ENCODE data around the gene WBP11. TPM values are rescaled to one million over a fixed set of nuclear protein-coding genes. Genes with fewer than 3 reads are reported as not detected.
A peak's percentile ranks its signal among the peaks of the same experiment; 100 is the strongest.

The WBP11 gene
- total and polyA plus RNA-seq, 2 of the 13 experiments (the other 11 are each of a cell fraction or from before 2014, with no cell fraction given): 7.6 to 31.0 TPM

DNA sequence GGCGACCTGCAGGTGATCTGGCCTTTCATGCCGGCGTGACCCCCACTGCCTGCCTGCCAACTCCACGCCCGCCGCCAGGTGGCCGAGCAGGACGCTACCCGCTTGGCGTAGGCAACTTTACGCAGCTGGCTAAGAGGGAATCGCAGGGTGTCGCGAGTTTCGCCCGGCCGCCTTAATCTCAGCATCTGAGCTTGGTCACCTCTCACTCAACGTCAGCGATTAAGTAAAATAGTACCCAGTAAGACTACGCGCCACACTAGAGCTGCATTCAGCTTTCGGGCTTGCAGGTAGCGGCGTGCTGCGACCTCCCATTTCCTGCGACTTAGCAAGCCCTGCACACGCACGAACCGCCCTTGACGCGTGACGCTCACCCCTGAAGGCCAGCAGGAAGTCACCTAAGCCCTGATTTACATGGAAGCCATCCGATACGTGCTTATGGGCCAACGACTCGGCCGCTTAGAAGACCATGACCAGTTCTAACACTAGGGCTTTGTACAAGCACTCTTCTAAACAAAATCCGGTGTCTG, 33.2 kb downstream of the WBP11 start (continued):
- TF ChIP-seq U2AF2 (IDR thresholded peaks at IDR 0.05; ENCODE audit: low read depth, low read length) (no peak), HNF4A (CRISPR knock-in tag; IDR thresholded peaks at IDR 0.05) (no peak), ZNF3 (CRISPR knock-in tag; IDR thresholded peaks at IDR 0.05) (no peak; the same call in 1 of the 2 replicates), ZNF260 (CRISPR knock-in tag; IDR thresholded peaks at IDR 0.05; ENCODE audit: borderline replicate concordance, low read depth) (0 out of 2 replicates have a peak, but pooled peaks have one; percentile 60), ZNF891 (CRISPR knock-in tag; IDR thresholded peaks at IDR 0.05) (peak; percentile 37; the same call in 1 of the 2 replicates), ZNF781 (CRISPR knock-in tag; IDR thresholded peaks at IDR 0.05; ENCODE audit: borderline replicate concordance, not compliant biosample characterization) (no peak), RARA (CRISPR knock-in tag; IDR thresholded peaks at IDR 0.05) (no peak), KLF11 (CRISPR knock-in tag; IDR thresholded peaks at IDR 0.05) (no peak), ZNF251 (CRISPR knock-in tag; IDR thresholded peaks at IDR 0.05) (no peak), TAF15 (IDR thresholded peaks at IDR 0.05; ENCODE audit: low read depth, low read length, poor library complexity, severe bottlenecking) (no peak), ZFP90 (CRISPR knock-in tag; IDR thresholded peaks at IDR 0.05; ENCODE audit: borderline replicate concordance) (no peak), CCAR2 (optimal IDR thresholded peaks at IDR 0.05; ENCODE audit: low read depth, low read length) (no peak), ZFP37 (CRISPR knock-in tag; IDR thresholded peaks at IDR 0.05; ENCODE audit: borderline replicate concordance) (no peak), ZSCAN12 (CRISPR knock-in tag; IDR thresholded peaks at IDR 0.05) (no peak), ERF (CRISPR knock-in tag; IDR thresholded peaks at IDR 0.05) (no peak; the same call in 1 of the 2 replicates)
- TF ChIP-seq, protein P1, sequence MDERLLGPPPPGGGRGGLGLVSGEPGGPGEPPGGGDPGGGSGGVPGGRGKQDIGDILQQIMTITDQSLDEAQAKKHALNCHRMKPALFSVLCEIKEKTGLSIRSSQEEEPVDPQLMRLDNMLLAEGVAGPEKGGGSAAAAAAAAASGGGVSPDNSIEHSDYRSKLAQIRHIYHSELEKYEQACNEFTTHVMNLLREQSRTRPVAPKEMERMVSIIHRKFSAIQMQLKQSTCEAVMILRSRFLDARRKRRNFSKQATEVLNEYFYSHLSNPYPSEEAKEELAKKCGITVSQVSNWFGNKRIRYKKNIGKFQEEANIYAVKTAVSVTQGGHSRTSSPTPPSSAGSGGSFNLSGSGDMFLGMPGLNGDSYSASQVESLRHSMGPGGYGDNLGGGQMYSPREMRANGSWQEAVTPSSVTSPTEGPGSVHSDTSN (CRISPR knock-in tag; IDR thresholded peaks at IDR 0.05): no peak
- TF ChIP-seq, protein P2, sequence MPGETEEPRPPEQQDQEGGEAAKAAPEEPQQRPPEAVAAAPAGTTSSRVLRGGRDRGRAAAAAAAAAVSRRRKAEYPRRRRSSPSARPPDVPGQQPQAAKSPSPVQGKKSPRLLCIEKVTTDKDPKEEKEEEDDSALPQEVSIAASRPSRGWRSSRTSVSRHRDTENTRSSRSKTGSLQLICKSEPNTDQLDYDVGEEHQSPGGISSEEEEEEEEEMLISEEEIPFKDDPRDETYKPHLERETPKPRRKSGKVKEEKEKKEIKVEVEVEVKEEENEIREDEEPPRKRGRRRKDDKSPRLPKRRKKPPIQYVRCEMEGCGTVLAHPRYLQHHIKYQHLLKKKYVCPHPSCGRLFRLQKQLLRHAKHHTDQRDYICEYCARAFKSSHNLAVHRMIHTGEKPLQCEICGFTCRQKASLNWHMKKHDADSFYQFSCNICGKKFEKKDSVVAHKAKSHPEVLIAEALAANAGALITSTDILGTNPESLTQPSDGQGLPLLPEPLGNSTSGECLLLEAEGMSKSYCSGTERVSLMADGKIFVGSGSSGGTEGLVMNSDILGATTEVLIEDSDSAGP (CRISPR knock-in tag; IDR thresholded peaks at IDR 0.05; ENCODE audit: borderline replicate concordance): no peak
- TF ChIP-seq, protein P3, sequence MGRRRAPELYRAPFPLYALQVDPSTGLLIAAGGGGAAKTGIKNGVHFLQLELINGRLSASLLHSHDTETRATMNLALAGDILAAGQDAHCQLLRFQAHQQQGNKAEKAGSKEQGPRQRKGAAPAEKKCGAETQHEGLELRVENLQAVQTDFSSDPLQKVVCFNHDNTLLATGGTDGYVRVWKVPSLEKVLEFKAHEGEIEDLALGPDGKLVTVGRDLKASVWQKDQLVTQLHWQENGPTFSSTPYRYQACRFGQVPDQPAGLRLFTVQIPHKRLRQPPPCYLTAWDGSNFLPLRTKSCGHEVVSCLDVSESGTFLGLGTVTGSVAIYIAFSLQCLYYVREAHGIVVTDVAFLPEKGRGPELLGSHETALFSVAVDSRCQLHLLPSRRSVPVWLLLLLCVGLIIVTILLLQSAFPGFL (CRISPR knock-in tag; IDR thresholded peaks at IDR 0.05): no peak
- TF ChIP-seq, protein P4, sequence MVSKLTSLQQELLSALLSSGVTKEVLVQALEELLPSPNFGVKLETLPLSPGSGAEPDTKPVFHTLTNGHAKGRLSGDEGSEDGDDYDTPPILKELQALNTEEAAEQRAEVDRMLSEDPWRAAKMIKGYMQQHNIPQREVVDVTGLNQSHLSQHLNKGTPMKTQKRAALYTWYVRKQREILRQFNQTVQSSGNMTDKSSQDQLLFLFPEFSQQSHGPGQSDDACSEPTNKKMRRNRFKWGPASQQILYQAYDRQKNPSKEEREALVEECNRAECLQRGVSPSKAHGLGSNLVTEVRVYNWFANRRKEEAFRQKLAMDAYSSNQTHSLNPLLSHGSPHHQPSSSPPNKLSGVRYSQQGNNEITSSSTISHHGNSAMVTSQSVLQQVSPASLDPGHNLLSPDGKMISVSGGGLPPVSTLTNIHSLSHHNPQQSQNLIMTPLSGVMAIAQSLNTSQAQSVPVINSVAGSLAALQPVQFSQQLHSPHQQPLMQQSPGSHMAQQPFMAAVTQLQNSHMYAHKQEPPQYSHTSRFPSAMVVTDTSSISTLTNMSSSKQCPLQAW (CRISPR knock-in tag; IDR thresholded peaks at IDR 0.05): peak; percentile 59
- TF ChIP-seq, protein P5, sequence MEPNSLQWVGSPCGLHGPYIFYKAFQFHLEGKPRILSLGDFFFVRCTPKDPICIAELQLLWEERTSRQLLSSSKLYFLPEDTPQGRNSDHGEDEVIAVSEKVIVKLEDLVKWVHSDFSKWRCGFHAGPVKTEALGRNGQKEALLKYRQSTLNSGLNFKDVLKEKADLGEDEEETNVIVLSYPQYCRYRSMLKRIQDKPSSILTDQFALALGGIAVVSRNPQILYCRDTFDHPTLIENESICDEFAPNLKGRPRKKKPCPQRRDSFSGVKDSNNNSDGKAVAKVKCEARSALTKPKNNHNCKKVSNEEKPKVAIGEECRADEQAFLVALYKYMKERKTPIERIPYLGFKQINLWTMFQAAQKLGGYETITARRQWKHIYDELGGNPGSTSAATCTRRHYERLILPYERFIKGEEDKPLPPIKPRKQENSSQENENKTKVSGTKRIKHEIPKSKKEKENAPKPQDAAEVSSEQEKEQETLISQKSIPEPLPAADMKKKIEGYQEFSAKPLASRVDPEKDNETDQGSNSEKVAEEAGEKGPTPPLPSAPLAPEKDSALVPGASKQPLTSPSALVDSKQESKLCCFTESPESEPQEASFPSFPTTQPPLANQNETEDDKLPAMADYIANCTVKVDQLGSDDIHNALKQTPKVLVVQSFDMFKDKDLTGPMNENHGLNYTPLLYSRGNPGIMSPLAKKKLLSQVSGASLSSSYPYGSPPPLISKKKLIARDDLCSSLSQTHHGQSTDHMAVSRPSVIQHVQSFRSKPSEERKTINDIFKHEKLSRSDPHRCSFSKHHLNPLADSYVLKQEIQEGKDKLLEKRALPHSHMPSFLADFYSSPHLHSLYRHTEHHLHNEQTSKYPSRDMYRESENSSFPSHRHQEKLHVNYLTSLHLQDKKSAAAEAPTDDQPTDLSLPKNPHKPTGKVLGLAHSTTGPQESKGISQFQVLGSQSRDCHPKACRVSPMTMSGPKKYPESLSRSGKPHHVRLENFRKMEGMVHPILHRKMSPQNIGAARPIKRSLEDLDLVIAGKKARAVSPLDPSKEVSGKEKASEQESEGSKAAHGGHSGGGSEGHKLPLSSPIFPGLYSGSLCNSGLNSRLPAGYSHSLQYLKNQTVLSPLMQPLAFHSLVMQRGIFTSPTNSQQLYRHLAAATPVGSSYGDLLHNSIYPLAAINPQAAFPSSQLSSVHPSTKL (CRISPR knock-in tag; IDR thresholded peaks at IDR 0.05): 0 out of 2 replicates have a peak, but pooled peaks have one; percentile 13
